ENCODE data around the gene ARHGEF38. TPM values are rescaled to one million over a fixed set of nuclear protein-coding genes. Genes with fewer than 3 reads are reported as not detected.

The ARHGEF38 gene
- total RNA-seq, 1 experiment from 2014 or later = not detected

DNA sequence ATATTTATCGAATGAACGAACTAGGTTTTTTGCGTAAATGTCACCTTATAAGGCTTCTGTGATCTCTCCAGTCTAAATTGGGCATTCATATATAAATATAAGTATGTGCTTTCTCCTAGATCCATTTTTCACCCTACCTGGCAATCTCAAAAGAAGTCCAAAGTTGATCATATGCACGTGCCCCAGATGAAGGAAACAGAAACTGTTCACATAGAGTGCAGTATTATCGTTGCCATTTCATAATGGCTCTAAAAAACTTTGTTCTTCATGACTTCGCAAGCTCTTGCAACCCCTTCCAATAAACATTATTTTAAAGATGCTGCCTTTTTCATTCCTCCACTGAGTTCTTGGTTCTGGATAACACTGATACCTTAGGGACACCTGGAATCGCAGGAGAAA, 155.4 kb downstream of the ARHGEF38 start:
- Mint-ChIP-seq H3K9me3 (ENCODE audit: unreplicated experiment) (peaks cover 6% of the 10 kb centered on the region), H3K27ac (ENCODE audit: low read depth, unreplicated experiment) (peak overlapping the region; percentile 91), H3K36me3 (ENCODE audit: insufficient read depth, unreplicated experiment) (no peaks in the 10 kb centered on the region), H3K4me1 (ENCODE audit: insufficient read depth, unreplicated experiment) (peaks cover 26% of the 10 kb centered on the region), H3K4me3 (ENCODE audit: unreplicated experiment) (peak overlapping the region; percentile 86), H3K27me3 (ENCODE audit: insufficient read depth, unreplicated experiment) (no peaks in the 10 kb centered on the region)
- TSS peak; percentile 60 for BruUV-seq (replicated peaks)
- ChIA-PET POLR2A (interaction anchor here (0.8 to 4.6 kb wide), 8 partner anchors 9 to 234 kb away, joined by 3 to 34 read pairs (median 4); partner anchors contain the start of gene PPA2), CTCF (interaction anchor here (0.6 to 1.8 kb wide), 8 partner anchors 9 to 493 kb away, joined by 3 to 8 read pairs (median 3); partner anchors contain the start of gene PPA2)
- TF ChIP-seq, protein P1, sequence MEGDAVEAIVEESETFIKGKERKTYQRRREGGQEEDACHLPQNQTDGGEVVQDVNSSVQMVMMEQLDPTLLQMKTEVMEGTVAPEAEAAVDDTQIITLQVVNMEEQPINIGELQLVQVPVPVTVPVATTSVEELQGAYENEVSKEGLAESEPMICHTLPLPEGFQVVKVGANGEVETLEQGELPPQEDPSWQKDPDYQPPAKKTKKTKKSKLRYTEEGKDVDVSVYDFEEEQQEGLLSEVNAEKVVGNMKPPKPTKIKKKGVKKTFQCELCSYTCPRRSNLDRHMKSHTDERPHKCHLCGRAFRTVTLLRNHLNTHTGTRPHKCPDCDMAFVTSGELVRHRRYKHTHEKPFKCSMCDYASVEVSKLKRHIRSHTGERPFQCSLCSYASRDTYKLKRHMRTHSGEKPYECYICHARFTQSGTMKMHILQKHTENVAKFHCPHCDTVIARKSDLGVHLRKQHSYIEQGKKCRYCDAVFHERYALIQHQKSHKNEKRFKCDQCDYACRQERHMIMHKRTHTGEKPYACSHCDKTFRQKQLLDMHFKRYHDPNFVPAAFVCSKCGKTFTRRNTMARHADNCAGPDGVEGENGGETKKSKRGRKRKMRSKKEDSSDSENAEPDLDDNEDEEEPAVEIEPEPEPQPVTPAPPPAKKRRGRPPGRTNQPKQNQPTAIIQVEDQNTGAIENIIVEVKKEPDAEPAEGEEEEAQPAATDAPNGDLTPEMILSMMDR (IDR thresholded peaks at IDR 0.05; ENCODE audit: unreplicated experiment) = no peak
- intact Hi-C loops (cut with micrococcal nuclease) = loop anchor here (2.0 kb wide), 1 partner anchor 493 kb away; no protein-coding TSS in a partner anchor
- DNase-seq (ENCODE audit: unreplicated experiment) = no peak

DNA sequence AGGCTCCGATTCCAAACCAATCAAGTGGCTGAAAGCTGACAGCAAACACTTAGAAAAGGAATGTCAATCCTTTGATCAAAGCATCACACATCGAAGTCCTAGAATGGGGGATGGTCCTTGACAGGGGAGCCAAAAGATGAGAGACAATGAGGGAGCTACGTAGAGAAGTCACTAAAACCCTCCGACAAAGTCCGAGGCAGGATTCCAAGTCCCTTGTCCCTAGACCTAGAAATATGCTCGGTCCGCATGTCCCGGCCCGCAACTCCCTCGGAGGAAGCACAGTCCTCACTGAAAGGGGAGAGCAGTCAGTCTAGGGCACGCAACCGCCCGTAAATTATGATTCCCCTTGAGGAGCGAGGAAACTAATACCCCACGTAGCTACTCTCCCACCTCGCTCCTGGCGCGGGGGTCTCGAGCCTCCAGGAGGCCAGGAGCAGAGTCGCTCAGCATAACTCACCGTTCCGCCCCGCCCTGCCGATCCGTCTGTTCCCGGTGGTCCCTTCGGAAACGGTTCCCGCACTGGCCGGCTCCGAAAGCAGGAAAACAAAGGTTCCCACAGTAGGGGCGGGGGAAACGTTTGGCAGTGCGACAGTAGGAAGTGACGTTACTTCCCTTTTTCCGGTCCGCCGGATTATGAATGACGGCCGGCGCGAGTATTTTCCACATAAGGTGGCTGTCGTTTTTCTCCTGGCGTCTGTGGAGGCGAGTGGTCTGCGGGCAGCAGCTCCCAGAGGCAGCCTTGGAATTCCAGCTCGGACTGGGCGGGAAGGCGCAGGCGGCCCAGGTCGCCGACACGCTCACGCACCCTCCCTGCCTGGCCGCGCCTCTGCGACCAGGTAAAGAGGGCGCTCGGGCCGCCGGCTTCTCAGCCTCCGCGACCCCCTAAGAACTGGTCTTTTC, 156.0 kb downstream of the ARHGEF38 start, which contains the start of the genes GSTCD and INTS12:
TSS of gene GSTCD (plus strand) at position 604 of the 900 bp plus-strand sequence. CDS start 8,830 bp downstream, outside the sequence.
TSS of gene INTS12 (minus strand) at position 509 of the 900 bp plus-strand sequence. CDS start 8,684 bp downstream, outside the sequence.
- TF ChIP-seq, protein P1 (IDR thresholded peaks at IDR 0.05; ENCODE audit: unreplicated experiment) = no peak
- Mint-ChIP-seq H3K4me3 (ENCODE audit: unreplicated experiment) (peak within 1 kb of the TSS; percentile 86), H3K9me3 (ENCODE audit: unreplicated experiment) (peaks cover 6% of the 10 kb centered on the region), H3K27ac (ENCODE audit: low read depth, unreplicated experiment) (peak within 1 kb of the TSS; percentile 91), H3K36me3 (ENCODE audit: insufficient read depth, unreplicated experiment) (no peaks in the 10 kb centered on the region), H3K27me3 (ENCODE audit: insufficient read depth, unreplicated experiment) (no peaks in the 10 kb centered on the region), H3K4me1 (ENCODE audit: insufficient read depth, unreplicated experiment) (peaks cover 28% of the 10 kb centered on the region)
- intact Hi-C loops (cut with micrococcal nuclease) = loop anchor here (2.0 kb wide), 1 partner anchor 492 kb away; no protein-coding TSS in a partner anchor
- no TSS peak for BruUV-seq (replicated peaks)
- CTCF ChIA-PET = interaction anchor here (0.6 to 1.8 kb wide), 8 partner anchors 10 to 493 kb away, joined by 3 to 8 read pairs (median 3); partner anchors contain the start of gene PPA2
- POLR2A ChIA-PET = interaction anchor here (0.8 to 4.6 kb wide), 11 partner anchors 10 to 1712 kb away, joined by 3 to 34 read pairs (median 4); partner anchors contain the start of gene PPA2
- DNase-seq (ENCODE audit: unreplicated experiment) = peak; percentile 93

DNA sequence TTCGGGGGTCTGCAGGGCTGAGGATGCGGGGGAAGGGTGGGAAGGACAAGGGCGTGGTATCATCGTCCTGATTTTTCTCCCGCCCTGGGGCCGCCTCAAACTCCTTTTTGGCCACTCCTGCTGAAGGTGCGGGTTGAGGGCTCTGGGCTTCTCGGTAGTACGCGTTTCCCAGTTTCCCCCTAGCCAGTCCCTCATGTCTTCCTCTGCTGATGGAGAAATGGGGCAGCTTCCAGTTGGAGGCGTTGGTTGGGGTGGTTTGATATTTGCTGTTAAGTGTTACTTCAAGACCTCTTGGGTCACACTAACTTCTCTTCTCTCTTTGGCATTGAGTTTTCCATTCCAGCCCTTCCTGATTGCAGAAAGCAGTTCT, 156.6 kb downstream of the ARHGEF38 start:
- TF ChIP-seq, protein P1 (IDR thresholded peaks at IDR 0.05; ENCODE audit: unreplicated experiment) = no peak
- H3K36me3 Mint-ChIP-seq (ENCODE audit: insufficient read depth, unreplicated experiment) = no peaks in the 10 kb centered on the region
- peaks cover 28% of the 10 kb centered on the region for H3K4me1 Mint-ChIP-seq (ENCODE audit: insufficient read depth, unreplicated experiment)
- H3K4me3 Mint-ChIP-seq (ENCODE audit: unreplicated experiment) = peak overlapping the region; percentile 86
- ChIA-PET CTCF (interaction anchor here (0.9 to 6.6 kb wide), 3 partner anchors 26 to 235 kb away, joined by 4 to 39 read pairs (median 8); partner anchors contain the start of gene PPA2), POLR2A (interaction anchor here (1.0 to 4.6 kb wide), 8 partner anchors 10 to 1712 kb away, joined by 3 to 34 read pairs (median 4); partner anchors contain the start of genes PPA2 and TBCK)
- BruUV-seq (replicated peaks) = no TSS peak
- DNase-seq (ENCODE audit: unreplicated experiment) = peak; percentile 46
- peaks cover 6% of the 10 kb centered on the region for H3K9me3 Mint-ChIP-seq (ENCODE audit: unreplicated experiment)
- no peaks in the 10 kb centered on the region for H3K27me3 Mint-ChIP-seq (ENCODE audit: insufficient read depth, unreplicated experiment)
- peak overlapping the region; percentile 91 for H3K27ac Mint-ChIP-seq (ENCODE audit: low read depth, unreplicated experiment)
- intact Hi-C loops (cut with micrococcal nuclease) = loop anchor here (2.0 kb wide), 1 partner anchor 492 kb away; no protein-coding TSS in a partner anchor

Data from MCF 10A (cell line).